Calu3 (cell line): ENCODE measurements around the gene IER5L. TPM values are rescaled to one million over a fixed set of nuclear protein-coding genes. Genes with fewer than 3 reads are reported as not detected.
"Not testable (repeated sequence)": the region's sequence is repeated elsewhere in the genome, so short reads cannot be mapped to it uniquely, and the experiment has no call there.

Experiments used
- BruUV-seq: library from RNA; stranded (reverse); fragments of 400-500 nt; replicated peaks from 2 replicates; lab custom pipeline; 2021; lab: Mats Ljungman, UMichigan
- CTCF ChIA-PET: fragments of 300-600 bp; sonication (Branson Sonifier 250); formaldehyde crosslinking; loops from one replicate; lab custom pipeline; 2022; ENCODE audit warnings: antibody characterized with exemption; lab: Charles Lee
- DNase-seq: peaks from one replicate; pipeline ENCODE4 v3.0.0; 2022
- H3K27ac Mint-ChIP-seq: one replicate; pipeline ENCODE4 v1.8.0; 2022; ENCODE audit warnings: mixed read lengths; ENCODE audit not compliant: unreplicated experiment
- H3K27me3 Mint-ChIP-seq: one replicate; pipeline ENCODE4 v1.8.0; 2022; ENCODE audit warnings: mixed read lengths; ENCODE audit not compliant: unreplicated experiment
- H3K36me3 Mint-ChIP-seq: one replicate; pipeline ENCODE4 v1.8.0; 2022; ENCODE audit warnings: mild to moderate bottlenecking, moderate library complexity, mixed read lengths; ENCODE audit not compliant: insufficient read depth, unreplicated experiment
- H3K4me1 Mint-ChIP-seq: one replicate; pipeline ENCODE4 v1.8.0; 2022; ENCODE audit warnings: mild to moderate bottlenecking, low read depth, mixed read lengths; ENCODE audit not compliant: unreplicated experiment
- H3K4me3 Mint-ChIP-seq: one replicate; pipeline ENCODE4 v1.8.0; 2022; ENCODE audit warnings: mild to moderate bottlenecking, low read depth, moderate library complexity, mixed read lengths; ENCODE audit not compliant: unreplicated experiment
- H3K9me3 Mint-ChIP-seq: one replicate; pipeline ENCODE4 v1.8.0; 2022; ENCODE audit warnings: low read depth, mixed read lengths; ENCODE audit not compliant: unreplicated experiment
- intact Hi-C: fragments of 100-400 bp; cut with micrococcal nuclease; formaldehyde crosslinking; loops from one replicate; pipeline ENCODE4 v1.10.0; 2022; ENCODE audit not compliant: unreplicated experiment
- total RNA-seq: library from RNA; stranded (reverse); gene quantifications from 2 replicates; pipeline ENCODE4 v1.2.3, GENCODE V29; 2022
- TF ChIP-seq, protein P1 (sequence below): fragments of 200-600 bp; IDR thresholded peaks from one replicate; pipeline ENCODE4 v1.8.0; 2022; ENCODE audit warnings: antibody characterized with exemption; ENCODE audit not compliant: unreplicated experiment

IER5L gene
- total RNA-seq, 1 experiment from 2014 or later: 60.3 TPM

DNA sequence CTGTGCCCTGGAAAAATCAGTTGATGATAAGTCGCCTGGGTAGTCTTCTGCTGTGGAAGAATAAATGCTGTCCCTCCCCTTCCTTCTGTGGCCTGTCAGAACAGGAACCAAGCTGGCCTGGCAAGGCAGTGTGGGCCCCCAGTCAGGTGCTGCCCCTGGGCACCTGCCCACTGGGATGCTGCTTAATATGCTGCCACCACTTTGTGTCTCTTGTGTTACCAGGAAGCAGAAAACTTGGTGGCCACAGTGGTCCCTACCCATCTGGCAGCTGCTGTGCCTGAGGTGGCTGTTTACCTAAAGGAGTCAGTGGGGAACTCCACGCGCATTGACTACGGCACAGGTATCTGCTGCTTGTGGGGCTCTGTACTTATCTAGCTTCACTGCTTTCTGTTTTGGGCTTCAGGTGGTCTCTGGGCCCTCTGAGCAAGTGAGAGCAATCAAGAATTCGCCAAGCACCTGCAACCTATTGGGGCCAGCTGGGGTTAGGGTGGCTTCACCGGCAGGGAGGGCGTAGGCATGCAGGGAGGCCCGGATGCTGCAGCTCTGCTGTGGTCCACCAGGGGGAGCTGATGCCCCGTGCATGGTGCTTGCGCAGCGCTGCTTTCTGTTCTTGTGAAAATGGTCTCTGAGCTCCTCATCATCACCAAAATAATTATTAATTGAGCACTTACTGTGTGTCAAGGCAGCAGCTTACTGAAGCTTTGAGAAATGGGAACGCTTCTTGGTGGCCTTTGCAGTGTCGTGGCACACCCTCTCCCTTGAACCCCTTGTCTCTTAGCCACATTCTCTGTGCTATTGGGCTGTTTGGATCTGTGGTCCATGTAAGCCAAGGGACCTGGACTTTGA lies 46.5 kb downstream of the IER5L start:
- Mint-ChIP-seq H3K36me3 (peaks cover 5% of the 10 kb centered on the region), H3K4me3 (no peak overlapping the region), H3K27ac (no peak overlapping the region), H3K27me3 (no peaks in the 10 kb centered on the region), H3K4me1 (no peaks in the 10 kb centered on the region), H3K9me3 (no peaks in the 10 kb centered on the region)
- CTCF ChIA-PET: interaction anchor here (0.6 to 1.5 kb wide), 13 partner anchors 8 to 606 kb away, joined by 3 to 22 read pairs (median 3); partner anchors contain the start of genes DOLPP1 and NTMT1
- no TSS peak for BruUV-seq
- intact Hi-C loops: loop anchor here (10.0 kb wide), 1 partner anchor 643 kb away; no protein-coding TSS in a partner anchor
- peak; percentile 81 for DNase-seq
- TF ChIP-seq, protein P1, sequence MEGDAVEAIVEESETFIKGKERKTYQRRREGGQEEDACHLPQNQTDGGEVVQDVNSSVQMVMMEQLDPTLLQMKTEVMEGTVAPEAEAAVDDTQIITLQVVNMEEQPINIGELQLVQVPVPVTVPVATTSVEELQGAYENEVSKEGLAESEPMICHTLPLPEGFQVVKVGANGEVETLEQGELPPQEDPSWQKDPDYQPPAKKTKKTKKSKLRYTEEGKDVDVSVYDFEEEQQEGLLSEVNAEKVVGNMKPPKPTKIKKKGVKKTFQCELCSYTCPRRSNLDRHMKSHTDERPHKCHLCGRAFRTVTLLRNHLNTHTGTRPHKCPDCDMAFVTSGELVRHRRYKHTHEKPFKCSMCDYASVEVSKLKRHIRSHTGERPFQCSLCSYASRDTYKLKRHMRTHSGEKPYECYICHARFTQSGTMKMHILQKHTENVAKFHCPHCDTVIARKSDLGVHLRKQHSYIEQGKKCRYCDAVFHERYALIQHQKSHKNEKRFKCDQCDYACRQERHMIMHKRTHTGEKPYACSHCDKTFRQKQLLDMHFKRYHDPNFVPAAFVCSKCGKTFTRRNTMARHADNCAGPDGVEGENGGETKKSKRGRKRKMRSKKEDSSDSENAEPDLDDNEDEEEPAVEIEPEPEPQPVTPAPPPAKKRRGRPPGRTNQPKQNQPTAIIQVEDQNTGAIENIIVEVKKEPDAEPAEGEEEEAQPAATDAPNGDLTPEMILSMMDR: peak; percentile 94

- H3K27me3 Mint-ChIP-seq: no peaks in the 10 kb centered on the region
- H3K9me3 Mint-ChIP-seq: no peaks in the 10 kb centered on the region
- CTCF ChIA-PET: interaction anchor here (1.5 kb wide), 1 partner anchor 42 kb away, joined by 4 read pairs; no protein-coding TSS in a partner anchor
- H3K36me3 Mint-ChIP-seq: peaks cover 5% of the 10 kb centered on the region
- BruUV-seq: no TSS peak
- no peak overlapping the region for H3K27ac Mint-ChIP-seq
- TF ChIP-seq, protein P1: no peak
- H3K4me3 Mint-ChIP-seq: no peak overlapping the region
- DNase-seq: no peak
- no peaks in the 10 kb centered on the region for H3K4me1 Mint-ChIP-seq
- intact Hi-C loops: loop anchor here (10.0 kb wide), 1 partner anchor 644 kb away; no protein-coding TSS in a partner anchor
These were observed 47.3 kb downstream of the IER5L start for GRCh38 chr9:129130791-129131190.

GRCh38 chr9:129130271-129130670 lies 47.8 kb downstream of the IER5L start:
- BruUV-seq, H3K4me3 Mint-ChIP-seq, H3K36me3 Mint-ChIP-seq, DNase-seq, H3K27ac Mint-ChIP-seq, H3K9me3 Mint-ChIP-seq, H3K4me1 Mint-ChIP-seq, H3K27me3 Mint-ChIP-seq: not testable (repeated sequence)
- CTCF ChIA-PET: interaction anchor here (0.6 kb wide), 1 partner anchor 696 kb away, joined by 3 read pairs; no protein-coding TSS in a partner anchor
- intact Hi-C loops: loop anchor here (10.0 kb wide), 1 partner anchor 645 kb away; no protein-coding TSS in a partner anchor

DNA sequence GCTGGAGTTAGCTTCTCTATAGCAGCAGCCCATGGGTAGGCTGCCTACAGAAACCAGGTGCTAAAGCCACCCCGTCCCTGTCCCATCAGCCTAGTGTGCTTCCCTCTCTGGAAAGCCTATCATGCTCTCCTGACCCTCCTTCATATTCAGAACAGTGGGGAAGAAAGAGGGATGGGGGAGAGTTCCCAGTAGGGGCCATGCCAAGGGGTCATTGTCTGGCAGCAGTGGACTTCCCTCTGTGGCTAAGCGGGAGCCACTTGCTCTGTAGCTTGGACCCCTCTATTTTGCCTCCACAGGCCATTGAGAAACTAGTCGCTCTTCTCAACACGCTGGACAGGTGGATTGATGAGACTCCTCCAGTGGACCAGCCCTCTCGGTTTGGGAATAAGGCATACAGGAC lies 49.4 kb downstream of the IER5L start:
- Mint-ChIP-seq H3K27me3 (no peaks in the 10 kb centered on the region), H3K4me3 (no peak overlapping the region), H3K4me1 (no peaks in the 10 kb centered on the region), H3K9me3 (no peaks in the 10 kb centered on the region), H3K36me3 (peaks cover 12% of the 10 kb centered on the region), H3K27ac (no peak overlapping the region)
- intact Hi-C loops: no loop called here
- TF ChIP-seq, protein P1: no peak
- DNase-seq: no peak
- CTCF ChIA-PET: no interaction called here
- BruUV-seq: no TSS peak
